Measurements from ENCODE around the gene CTBP2. TPM values are rescaled to one million over a fixed set of nuclear protein-coding genes. Genes with fewer than 3 reads are reported as not detected.

Gene CTBP2
- total RNA-seq, 1 experiment from 2014 or later: 212 TPM

GRCh38 chr10:125060482-125060825 lies 99.9 kb downstream of the CTBP2 start:
- Histone ChIP-seq H2AK5ac (ENCODE audit: insufficient read length, low read length) (no peak overlapping the region), H3K18ac (ENCODE audit: insufficient read length, low read depth, low read length) (no peak overlapping the region), H3K9ac (ENCODE audit: extremely low read depth, insufficient read length, low read length) (no peak overlapping the region), H3K14ac (ENCODE audit: insufficient read depth, low read length) (no peak overlapping the region; the same call in 1 of the 2 replicates), H3K27ac (ENCODE audit: insufficient read length, low read depth, low read length) (no peak overlapping the region), H3K79me1 (ENCODE audit: insufficient read depth, low read depth, low read length, poor library complexity, severe bottlenecking) (peaks cover 21% of the 10 kb centered on the region), H3K9me3 (ENCODE audit: control insufficient read depth, low read depth, low read length) (no peaks in the 10 kb centered on the region), H2BK12ac (ENCODE audit: insufficient read length, low read depth, low read length) (no peak overlapping the region), H3K56ac (ENCODE audit: insufficient read length, low read depth, low read length) (no peak overlapping the region), H3K4me2 (ENCODE audit: insufficient read depth, insufficient read length, low read length) (no peak overlapping the region), H2AFZ (ENCODE audit: low read length) (no peak overlapping the region), H2BK20ac (ENCODE audit: low read depth, low read length, poor library complexity, severe bottlenecking) (no peak overlapping the region), H3K79me2 (ENCODE audit: insufficient read depth, low read length) (peaks cover 58% of the 10 kb centered on the region; the same call in 1 of the 2 replicates), H3K23me2 (ENCODE audit: insufficient read length, low read depth, low read length, poor library complexity, severe bottlenecking) (no peaks in the 10 kb centered on the region), H2BK5ac (ENCODE audit: insufficient read length, low read length) (no peak overlapping the region), H3K4me1 (ENCODE audit: insufficient read depth, low read length) (peaks cover 9% of the 10 kb centered on the region; the same call in 1 of the 2 replicates), H3K23ac (ENCODE audit: insufficient read length, low read depth, low read length) (no peak overlapping the region), H3T11ph (ENCODE audit: low read length) (no peak overlapping the region), H4K20me1 (ENCODE audit: control insufficient read depth, insufficient read depth, insufficient read length) (peaks cover 3% of the 10 kb centered on the region), H3K4ac (ENCODE audit: low read depth, low read length) (no peak overlapping the region), H4K5ac (ENCODE audit: insufficient read length, low read depth, low read length) (no peak overlapping the region), H4K8ac (replicated peaks; ENCODE audit: insufficient read length, low read depth, low read length) (no peak overlapping the region), H2BK120ac (ENCODE audit: low read depth, low read length, poor library complexity, severe bottlenecking) (no peak overlapping the region), H3K27me3 (ENCODE audit: insufficient read depth, low read length) (no peaks in the 10 kb centered on the region), H2BK15ac (ENCODE audit: low read depth, low read length) (no peak overlapping the region), H4K91ac (ENCODE audit: insufficient read length, low read depth, low read length) (no peak overlapping the region)
- H3K4me3 Mint-ChIP-seq: no peak overlapping the region
- WGBS (ENCODE audit: extremely low coverage, insufficient read length, low lambda C conversion rate): no CpG with 5 or more reads among the region's 9 CpGs
- H3K4me1 Mint-ChIP-seq: peaks cover 74 to 87% of the 10 kb centered on the region in 2 experiments
- H3K27ac Mint-ChIP-seq: peak overlapping the region in 1 of 3 experiments; percentile 92; a peak in 2 of 7 replicates
- no peaks in the 10 kb centered on the region; the same call in 1 of the 2 replicates for H3K27me3 Mint-ChIP-seq (ENCODE audit: low read depth)
- TF ChIP-seq CTCF (conservative IDR thresholded peaks at IDR 0.05): no peak
- DNase-seq: no peak
- H3K9me3 Mint-ChIP-seq: no peaks in the 10 kb centered on the region; a peak in 1 of 5 replicates
- H3K36me3 Mint-ChIP-seq (ENCODE audit: insufficient read depth in 1 of 3, low read depth in 3 of 3): peaks cover 42 to 75% (median 60%) of the 10 kb centered on the region in 3 experiments
